OCI-LY1 (cell line): ENCODE results near the gene LRRFIP2.

Source experiments
- CTCF ChIP-seq: fragments of 200-600 bp; sonication (generic), shearing (Covaris generic); IDR thresholded peaks from 2 replicates; pipeline ENCODE4 v1.5.1; 2017; ENCODE audit warnings: mild to moderate bottlenecking, antibody characterized with exemption, low read length, moderate library complexity, mixed read lengths
- EZH2 ChIP-seq: fragments of 200-600 bp; sonication (generic), shearing (Covaris generic); IDR thresholded peaks from 2 replicates; pipeline ENCODE4 v1.8.0; 2017; ENCODE audit warnings: borderline replicate concordance, mixed run types, mild to moderate bottlenecking, antibody characterized with exemption, low read length, moderate library complexity, mixed read lengths

GRCh38 chr3:37132334-37132733 is 42.0 kb downstream of the LRRFIP2 start:
- TF ChIP-seq CTCF (no peak), EZH2 (no peak)
